ENCODE results near the gene APLN. TPM values are rescaled to one million over a fixed set of nuclear protein-coding genes. Genes with fewer than 3 reads are reported as not detected.

The APLN gene
- total RNA-seq, 1 donor from 2014 or later, result 15.9 TPM

DNA sequence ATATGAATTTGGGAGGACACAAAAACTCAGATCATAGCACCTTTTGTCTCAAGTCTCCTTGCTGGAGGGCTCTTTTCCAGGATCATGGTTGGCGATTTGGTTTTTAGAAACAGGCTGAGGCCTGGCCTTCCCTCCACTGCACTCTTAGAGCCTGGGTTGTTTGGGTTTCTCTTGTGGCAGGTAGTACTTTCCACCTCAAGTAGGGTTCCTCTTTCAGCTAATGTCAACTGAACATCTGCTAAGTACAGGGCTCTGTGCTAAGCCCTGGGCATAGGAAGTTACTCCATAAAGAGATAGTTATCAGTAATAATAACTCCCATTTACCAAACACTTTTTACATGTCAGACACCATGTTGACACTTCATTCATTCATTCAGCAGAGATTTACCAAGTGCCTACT lies 28.2 kb upstream of the APLN start:
- H3K27me3 ChIP-seq (ENCODE audit: low read depth), result no peaks in the 10 kb centered on the region
- DNase-seq, result no peak
- H3K27ac ChIP-seq (replicated peaks), result no peak overlapping the region
- H3K36me3 ChIP-seq, result no peaks in the 10 kb centered on the region
- no peak overlapping the region for H3K4me3 ChIP-seq
- no peaks in the 10 kb centered on the region for H3K9me3 ChIP-seq (replicated peaks)
- intact Hi-C loops (cut with micrococcal nuclease), result no loop called here
- H3K4me1 ChIP-seq, result peaks cover 14% of the 10 kb centered on the region
- TF ChIP-seq, protein P1, sequence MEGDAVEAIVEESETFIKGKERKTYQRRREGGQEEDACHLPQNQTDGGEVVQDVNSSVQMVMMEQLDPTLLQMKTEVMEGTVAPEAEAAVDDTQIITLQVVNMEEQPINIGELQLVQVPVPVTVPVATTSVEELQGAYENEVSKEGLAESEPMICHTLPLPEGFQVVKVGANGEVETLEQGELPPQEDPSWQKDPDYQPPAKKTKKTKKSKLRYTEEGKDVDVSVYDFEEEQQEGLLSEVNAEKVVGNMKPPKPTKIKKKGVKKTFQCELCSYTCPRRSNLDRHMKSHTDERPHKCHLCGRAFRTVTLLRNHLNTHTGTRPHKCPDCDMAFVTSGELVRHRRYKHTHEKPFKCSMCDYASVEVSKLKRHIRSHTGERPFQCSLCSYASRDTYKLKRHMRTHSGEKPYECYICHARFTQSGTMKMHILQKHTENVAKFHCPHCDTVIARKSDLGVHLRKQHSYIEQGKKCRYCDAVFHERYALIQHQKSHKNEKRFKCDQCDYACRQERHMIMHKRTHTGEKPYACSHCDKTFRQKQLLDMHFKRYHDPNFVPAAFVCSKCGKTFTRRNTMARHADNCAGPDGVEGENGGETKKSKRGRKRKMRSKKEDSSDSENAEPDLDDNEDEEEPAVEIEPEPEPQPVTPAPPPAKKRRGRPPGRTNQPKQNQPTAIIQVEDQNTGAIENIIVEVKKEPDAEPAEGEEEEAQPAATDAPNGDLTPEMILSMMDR (IDR thresholded peaks at IDR 0.05; ENCODE audit: borderline replicate concordance), result no peak

DNA sequence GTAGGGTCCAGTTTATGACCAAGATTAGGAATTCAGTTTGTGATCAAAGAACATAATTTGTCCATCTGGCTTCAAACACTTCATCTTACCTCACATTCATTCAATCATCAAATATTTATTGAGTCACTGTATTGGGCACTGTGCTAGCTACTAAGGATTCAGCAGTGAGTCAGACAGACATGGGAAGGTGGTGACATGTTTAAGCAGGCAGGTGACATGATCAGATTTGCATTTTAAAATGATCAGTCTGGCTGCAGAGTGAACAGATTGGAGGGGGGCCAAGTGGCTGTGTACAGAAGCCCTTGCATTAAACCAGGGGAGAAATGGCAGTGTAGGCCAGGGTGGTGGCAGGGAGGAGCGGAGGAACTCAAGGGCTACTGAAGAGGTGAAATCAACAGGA lies 25.1 kb upstream of the APLN start:
- Histone ChIP-seq H3K27me3 (ENCODE audit: low read depth) (no peaks in the 10 kb centered on the region), H3K27ac (replicated peaks) (no peak overlapping the region), H3K9me3 (replicated peaks) (no peaks in the 10 kb centered on the region), H3K4me3 (no peak overlapping the region), H3K36me3 (no peaks in the 10 kb centered on the region), H3K4me1 (peaks cover 5% of the 10 kb centered on the region)
- intact Hi-C loops (cut with micrococcal nuclease), result no loop called here
- TF ChIP-seq, protein P1 (IDR thresholded peaks at IDR 0.05; ENCODE audit: borderline replicate concordance), result no peak
- no peak for DNase-seq

DNA sequence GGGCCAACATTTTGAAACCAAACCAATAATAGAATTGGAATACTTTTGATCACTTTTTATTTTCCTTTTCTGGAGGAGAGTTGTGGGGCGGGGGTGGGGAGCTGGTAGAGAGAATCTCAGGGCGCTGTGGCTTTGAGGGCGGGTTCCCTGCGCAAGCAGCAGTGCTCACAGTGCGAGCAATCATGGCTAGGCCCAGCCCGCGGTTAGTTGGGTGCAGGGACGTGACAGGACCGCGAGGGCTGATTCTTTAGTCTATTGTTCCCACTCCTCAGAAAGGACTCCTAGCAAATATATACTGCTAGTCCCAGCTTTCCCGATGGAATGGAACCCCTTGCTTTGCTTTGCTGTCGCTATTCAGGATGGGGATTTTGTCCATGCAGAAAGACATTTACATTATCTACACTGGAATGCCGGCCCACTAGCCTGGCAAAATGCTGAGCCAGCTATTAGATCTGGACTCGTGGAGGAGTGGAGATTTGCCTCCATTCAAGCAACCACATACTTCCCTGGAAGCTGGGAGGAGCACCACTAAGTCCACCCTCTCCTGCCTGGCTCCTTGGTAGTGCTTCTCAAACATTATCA lies 23.9 kb upstream of the APLN start:
- no peak for DNase-seq
- H3K4me1 ChIP-seq, result peaks cover 5% of the 10 kb centered on the region
- H3K4me3 ChIP-seq, result peak overlapping the region; percentile 60
- H3K9me3 ChIP-seq (replicated peaks), result no peaks in the 10 kb centered on the region
- TF ChIP-seq, protein P1 (IDR thresholded peaks at IDR 0.05; ENCODE audit: borderline replicate concordance), result no peak
- intact Hi-C loops (cut with micrococcal nuclease), result no loop called here
- H3K27ac ChIP-seq (replicated peaks), result peak overlapping the region; percentile 87
- no peaks in the 10 kb centered on the region for H3K36me3 ChIP-seq
- no peaks in the 10 kb centered on the region for H3K27me3 ChIP-seq (ENCODE audit: low read depth)

DNA sequence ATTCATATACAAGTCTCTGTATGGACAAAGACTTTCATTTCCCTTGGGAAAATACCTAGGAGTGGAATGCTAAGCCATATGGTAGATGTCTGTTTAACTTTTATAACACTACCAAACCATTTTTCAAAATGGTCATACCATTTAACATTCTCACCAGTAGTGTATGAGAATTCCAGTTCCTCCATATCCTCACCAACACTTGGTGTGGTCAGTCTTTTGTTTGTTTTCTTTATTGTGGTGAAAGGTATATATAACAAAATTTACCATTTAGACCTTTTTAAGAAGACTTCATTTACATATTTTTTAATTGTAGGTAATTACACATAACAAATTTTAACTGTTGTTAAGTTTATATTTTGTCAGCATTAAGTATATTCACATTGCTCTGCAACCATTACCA lies 12.7 kb upstream of the APLN start:
- Histone ChIP-seq H3K9me3 (replicated peaks) (peaks cover 6% of the 10 kb centered on the region), H3K36me3 (no peaks in the 10 kb centered on the region), H3K4me3 (no peak overlapping the region), H3K27ac (replicated peaks) (no peak overlapping the region), H3K4me1 (no peaks in the 10 kb centered on the region), H3K27me3 (ENCODE audit: low read depth) (no peaks in the 10 kb centered on the region)
- intact Hi-C loops (cut with micrococcal nuclease), result no loop called here
- TF ChIP-seq, protein P1 (IDR thresholded peaks at IDR 0.05; ENCODE audit: borderline replicate concordance), result no peak
- DNase-seq, result no peak

DNA sequence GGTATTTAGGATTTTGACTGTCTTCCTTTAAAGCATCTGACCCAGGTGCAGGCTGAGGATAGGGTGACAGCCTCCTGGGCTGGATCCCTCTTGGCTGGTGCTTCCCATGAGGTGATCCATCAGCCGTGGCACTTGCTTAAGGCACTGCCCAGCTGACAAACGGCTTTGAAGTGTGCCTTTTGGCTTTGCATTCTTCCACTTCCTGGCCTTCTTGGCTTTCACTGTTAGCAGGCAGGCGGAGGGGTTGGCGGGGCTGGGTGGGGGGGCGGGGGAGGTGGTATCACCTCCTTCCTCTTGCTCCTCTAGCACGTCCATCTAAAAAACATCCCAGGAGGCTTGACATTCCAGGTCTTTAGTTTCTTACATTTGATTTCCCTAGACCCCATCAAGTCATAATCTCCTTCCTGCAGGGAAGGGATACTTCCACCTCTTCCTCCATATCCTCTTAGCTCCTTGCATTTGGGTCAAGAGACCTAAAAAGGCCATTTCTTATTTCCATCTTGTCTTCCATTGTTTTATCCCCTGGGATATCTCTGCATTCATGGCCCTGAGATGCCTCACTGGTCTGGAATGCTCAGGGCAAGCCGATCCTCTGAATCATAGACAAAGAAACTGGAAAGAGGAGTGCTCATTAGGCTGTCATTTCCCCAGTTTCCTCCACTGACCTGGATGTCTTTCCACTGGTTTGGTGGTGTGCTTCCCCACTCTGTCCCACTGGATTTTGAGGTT lies 11.3 kb upstream of the APLN start:
- Histone ChIP-seq H3K9me3 (replicated peaks) (peaks cover 6% of the 10 kb centered on the region), H3K4me1 (no peaks in the 10 kb centered on the region), H3K36me3 (no peaks in the 10 kb centered on the region), H3K27ac (replicated peaks) (no peak overlapping the region), H3K27me3 (ENCODE audit: low read depth) (no peaks in the 10 kb centered on the region), H3K4me3 (no peak overlapping the region)
- no peak for DNase-seq
- TF ChIP-seq, protein P1 (IDR thresholded peaks at IDR 0.05; ENCODE audit: borderline replicate concordance), result no peak
- intact Hi-C loops (cut with micrococcal nuclease), result no loop called here
